ENCODE results near the gene GLUL.

Gene GLUL

GRCh38 chr1:182413486-182413885, 21.9 kb upstream of the GLUL start:
- FAIRE-seq (no peak), DNase-seq (ENCODE audit: insufficient read length, low spot score) (no peak)
- TF ChIP-seq SPI1 (IDR thresholded peaks at IDR 0.05; ENCODE audit: low read depth, low read length) (no peak), POLR2A (IDR thresholded peaks at IDR 0.05; ENCODE audit: low read depth, low read length) (no peak), POU2F2 (IDR thresholded peaks at IDR 0.05; ENCODE audit: low read depth, low read length) (no peak), POLR2AphosphoS5 (IDR thresholded peaks at IDR 0.05; ENCODE audit: low read depth, low read length) (no peak), TAF1 (IDR thresholded peaks at IDR 0.05; ENCODE audit: low read depth, low read length) (no peak), PAX5 (IDR thresholded peaks at IDR 0.05; ENCODE audit: insufficient read depth, low read length, severe bottlenecking) (no peak)

GRCh38 chr1:182410620-182411273, 19.2 kb upstream of the GLUL start:
- TF ChIP-seq SPI1 (IDR thresholded peaks at IDR 0.05; ENCODE audit: low read depth, low read length) (no peak), POLR2AphosphoS5 (IDR thresholded peaks at IDR 0.05; ENCODE audit: low read depth, low read length) (no peak), POU2F2 (IDR thresholded peaks at IDR 0.05; ENCODE audit: low read depth, low read length) (no peak), PAX5 (IDR thresholded peaks at IDR 0.05; ENCODE audit: insufficient read depth, low read length, severe bottlenecking) (no peak), TAF1 (IDR thresholded peaks at IDR 0.05; ENCODE audit: low read depth, low read length) (no peak)
- DNase-seq (ENCODE audit: insufficient read length, low spot score) (no peak), FAIRE-seq (no peak)

GRCh38 chr1:182410138-182410537, 18.5 kb upstream of the GLUL start:
- DNase-seq (ENCODE audit: insufficient read length, low spot score) (no peak), FAIRE-seq (no peak)

DNA sequence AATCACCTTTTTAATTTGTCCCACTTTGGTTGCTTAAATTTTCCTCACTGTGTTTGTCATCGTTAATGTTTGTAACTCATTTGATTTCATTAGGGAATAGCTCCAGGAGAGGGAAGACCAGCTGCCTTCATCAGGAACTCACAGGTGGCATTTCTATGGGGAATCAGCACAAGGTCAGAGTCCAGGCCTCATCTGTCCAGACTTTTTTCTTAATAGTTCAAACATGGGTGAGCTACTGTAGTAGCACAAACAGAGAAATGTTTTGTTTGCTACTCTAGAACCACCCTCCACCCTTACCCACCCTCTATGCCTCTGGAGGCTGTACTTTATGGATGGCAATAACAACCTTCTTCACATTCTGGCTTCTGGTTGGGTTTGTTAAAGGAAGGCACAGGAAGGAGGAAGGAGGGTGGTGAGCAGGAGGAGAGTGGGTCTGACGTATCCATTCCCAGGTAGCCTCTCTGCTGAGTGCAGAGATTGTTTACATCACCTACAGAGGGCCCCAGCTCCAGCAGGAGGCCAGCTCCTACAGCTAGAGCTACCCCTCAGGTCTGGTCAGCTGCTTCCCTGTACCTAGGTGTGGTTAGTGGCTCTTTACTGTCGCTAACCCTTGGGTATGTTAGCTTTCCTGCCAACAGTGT, 17.0 kb upstream of the GLUL start:
- no peak for FAIRE-seq
- TF ChIP-seq POU2F2 (IDR thresholded peaks at IDR 0.05; ENCODE audit: low read depth, low read length) (no peak), PAX5 (IDR thresholded peaks at IDR 0.05; ENCODE audit: insufficient read depth, low read length, severe bottlenecking) (no peak), POLR2A (IDR thresholded peaks at IDR 0.05; ENCODE audit: low read depth, low read length) (no peak), TAF1 (IDR thresholded peaks at IDR 0.05; ENCODE audit: low read depth, low read length) (no peak), SPI1 (IDR thresholded peaks at IDR 0.05; ENCODE audit: low read depth, low read length) (no peak), POLR2AphosphoS5 (IDR thresholded peaks at IDR 0.05; ENCODE audit: low read depth, low read length) (no peak)
- no peak for DNase-seq (ENCODE audit: insufficient read length, low spot score)

More at GRCh38 chr1:182410138-182410537, 18.5 kb upstream of the GLUL start:
- TF ChIP-seq POLR2A (IDR thresholded peaks at IDR 0.05; ENCODE audit: low read depth, low read length) (no peak), POU2F2 (IDR thresholded peaks at IDR 0.05; ENCODE audit: low read depth, low read length) (no peak), POLR2AphosphoS5 (IDR thresholded peaks at IDR 0.05; ENCODE audit: low read depth, low read length) (no peak), PAX5 (IDR thresholded peaks at IDR 0.05; ENCODE audit: insufficient read depth, low read length, severe bottlenecking) (no peak), SPI1 (IDR thresholded peaks at IDR 0.05; ENCODE audit: low read depth, low read length) (no peak), TAF1 (IDR thresholded peaks at IDR 0.05; ENCODE audit: low read depth, low read length) (no peak)

DNA sequence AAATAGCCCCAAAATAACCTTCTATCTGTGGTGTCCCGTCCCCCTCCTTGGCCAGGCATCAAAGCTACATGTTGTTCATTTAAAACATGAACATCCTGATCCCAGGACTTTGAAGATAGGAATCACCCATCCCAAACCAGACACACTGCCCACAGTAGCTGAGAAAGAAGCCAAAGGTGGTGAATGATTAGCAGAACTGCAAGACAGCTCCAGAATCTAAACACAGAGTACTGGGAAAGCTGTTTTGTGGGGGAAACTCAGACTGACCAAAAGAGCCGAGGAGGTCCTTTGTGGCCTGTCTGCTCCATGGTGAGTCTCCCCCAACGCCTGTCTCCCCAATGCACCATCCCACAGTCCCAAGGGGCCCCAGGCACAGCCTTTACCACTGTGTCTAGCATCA, 16.1 kb upstream of the GLUL start:
- DNase-seq (ENCODE audit: insufficient read length, low spot score) (no peak), FAIRE-seq (no peak)
- no peak for TF ChIP-seq POLR2AphosphoS5 (IDR thresholded peaks at IDR 0.05; ENCODE audit: low read depth, low read length)
- no peak for TF ChIP-seq POU2F2 (IDR thresholded peaks at IDR 0.05; ENCODE audit: low read depth, low read length)
- TF ChIP-seq TAF1 (IDR thresholded peaks at IDR 0.05; ENCODE audit: low read depth, low read length) = no peak
- no peak for TF ChIP-seq PAX5 (IDR thresholded peaks at IDR 0.05; ENCODE audit: insufficient read depth, low read length, severe bottlenecking)
- no peak for TF ChIP-seq POLR2A (IDR thresholded peaks at IDR 0.05; ENCODE audit: low read depth, low read length)
- no peak for TF ChIP-seq SPI1 (IDR thresholded peaks at IDR 0.05; ENCODE audit: low read depth, low read length)

DNA sequence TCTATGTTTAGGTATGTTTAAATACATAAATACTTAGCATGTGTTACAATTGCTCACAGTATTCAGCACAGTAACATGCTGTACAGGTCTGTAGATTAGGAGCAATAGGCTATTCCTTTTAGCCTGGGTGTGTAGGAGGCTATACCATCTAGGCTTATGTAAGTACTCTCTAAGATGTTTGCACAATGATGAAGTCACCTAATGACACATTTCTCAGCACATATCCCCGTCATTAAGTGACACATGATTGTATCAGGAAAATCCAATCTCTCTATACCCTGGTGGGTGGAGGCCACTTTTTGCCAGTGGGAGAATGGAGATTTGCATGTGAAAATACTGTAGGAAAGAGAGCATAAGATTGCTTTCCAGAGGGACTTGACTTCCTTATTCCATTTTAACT, 14.4 kb upstream of the GLUL start:
- TF ChIP-seq PAX5 (IDR thresholded peaks at IDR 0.05; ENCODE audit: insufficient read depth, low read length, severe bottlenecking) (no peak), POU2F2 (IDR thresholded peaks at IDR 0.05; ENCODE audit: low read depth, low read length) (no peak), TAF1 (IDR thresholded peaks at IDR 0.05; ENCODE audit: low read depth, low read length) (no peak), SPI1 (IDR thresholded peaks at IDR 0.05; ENCODE audit: low read depth, low read length) (no peak), POLR2AphosphoS5 (IDR thresholded peaks at IDR 0.05; ENCODE audit: low read depth, low read length) (no peak), POLR2A (IDR thresholded peaks at IDR 0.05; ENCODE audit: low read depth, low read length) (no peak)
- no peak for DNase-seq (ENCODE audit: insufficient read length, low spot score)
- no peak for FAIRE-seq

DNA sequence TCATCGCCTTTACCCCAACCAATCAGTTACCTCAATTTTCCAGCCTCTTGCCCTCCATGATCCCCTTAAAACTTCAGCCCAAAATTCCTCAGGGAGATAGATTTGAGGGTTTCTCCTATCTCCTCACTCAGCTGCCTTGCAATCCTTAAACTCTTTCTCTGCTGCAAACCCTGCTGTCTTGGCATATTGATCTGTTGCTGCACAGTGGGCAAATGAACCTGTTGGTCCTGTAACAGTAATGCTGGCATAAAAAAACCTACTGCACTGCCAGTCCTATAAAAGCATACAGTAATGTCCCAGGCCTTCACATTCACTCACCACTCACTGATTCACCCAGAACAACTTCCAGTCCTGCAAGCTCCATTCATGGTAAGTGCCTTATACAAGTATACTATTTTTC, 14.0 kb upstream of the GLUL start:
- DNase-seq (ENCODE audit: insufficient read length, low spot score) = no peak
- FAIRE-seq = no peak
- TF ChIP-seq POU2F2 (IDR thresholded peaks at IDR 0.05; ENCODE audit: low read depth, low read length) (no peak), TAF1 (IDR thresholded peaks at IDR 0.05; ENCODE audit: low read depth, low read length) (no peak), PAX5 (IDR thresholded peaks at IDR 0.05; ENCODE audit: insufficient read depth, low read length, severe bottlenecking) (no peak), POLR2A (IDR thresholded peaks at IDR 0.05; ENCODE audit: low read depth, low read length) (no peak), SPI1 (IDR thresholded peaks at IDR 0.05; ENCODE audit: low read depth, low read length) (no peak), POLR2AphosphoS5 (IDR thresholded peaks at IDR 0.05; ENCODE audit: low read depth, low read length) (no peak)

DNA sequence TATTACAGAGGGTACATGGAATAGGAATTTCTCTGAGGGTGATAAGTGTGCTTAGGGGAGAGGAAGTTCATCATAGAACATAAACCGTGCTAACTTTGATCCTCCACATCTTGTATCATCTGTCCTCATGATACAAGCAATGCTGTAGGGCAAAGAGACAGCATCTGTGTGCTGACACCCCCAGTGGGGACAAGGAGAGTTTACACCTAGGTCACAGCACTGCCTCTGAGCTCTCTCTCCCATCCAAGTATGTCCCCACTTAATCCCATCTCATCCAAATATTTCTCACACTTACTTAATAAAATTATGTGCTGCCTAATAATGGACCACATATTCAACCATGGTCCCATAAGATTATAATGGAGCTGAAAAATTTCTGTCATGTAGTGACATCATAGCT, 13.2 kb upstream of the GLUL start:
- TF ChIP-seq SPI1 (IDR thresholded peaks at IDR 0.05; ENCODE audit: low read depth, low read length) (no peak), PAX5 (IDR thresholded peaks at IDR 0.05; ENCODE audit: insufficient read depth, low read length, severe bottlenecking) (no peak), POLR2A (IDR thresholded peaks at IDR 0.05; ENCODE audit: low read depth, low read length) (no peak)
- DNase-seq (ENCODE audit: insufficient read length, low spot score) = no peak
- FAIRE-seq = peak; percentile 31

DNA sequence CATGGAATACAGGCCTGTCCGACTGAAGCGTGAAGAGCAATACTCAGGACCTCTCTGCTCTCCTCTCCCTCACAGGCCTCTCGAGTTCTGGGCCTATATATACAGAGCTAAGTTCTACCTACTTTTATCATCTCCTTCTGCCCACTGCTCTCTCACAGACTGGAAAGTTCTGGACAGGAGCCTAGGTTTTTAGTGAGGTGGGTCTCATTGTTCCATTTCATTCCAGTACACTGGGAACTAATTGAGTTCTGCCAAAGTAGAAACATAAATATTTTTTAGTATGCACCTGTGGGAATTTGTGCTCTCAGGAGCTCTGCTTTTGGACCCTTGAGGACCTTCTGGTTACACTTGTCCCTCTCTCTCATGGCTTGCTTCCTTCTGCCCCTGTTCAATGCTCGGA, 9.0 kb upstream of the GLUL start, which contains the start of gene TEDDM1:
Gene TEDDM1, minus strand, starts transcription at position 101 of the 400 bp plus-strand sequence. CDS start 182 bp downstream, outside the sequence.
- FAIRE-seq (no peak), DNase-seq (ENCODE audit: insufficient read length, low spot score) (no peak)
- TF ChIP-seq PAX5 (IDR thresholded peaks at IDR 0.05; ENCODE audit: insufficient read depth, low read length, severe bottlenecking) (no peak), POU2F2 (IDR thresholded peaks at IDR 0.05; ENCODE audit: low read depth, low read length) (no peak), SPI1 (IDR thresholded peaks at IDR 0.05; ENCODE audit: low read depth, low read length) (no peak), POLR2AphosphoS5 (IDR thresholded peaks at IDR 0.05; ENCODE audit: low read depth, low read length) (no peak), TAF1 (IDR thresholded peaks at IDR 0.05; ENCODE audit: low read depth, low read length) (no peak), POLR2A (IDR thresholded peaks at IDR 0.05; ENCODE audit: low read depth, low read length) (no peak)

All from GM12891 (cell line).